Spleen (tissue), 7 donors: Measurements from ENCODE around the gene RPTOR.

ENCODE experiments used
- POLR2A ChIP-seq, 3 donors: fragments of 450-650 bp; IDR thresholded peaks; one replicate each; pipeline ENCODE4 v1.5.1; 2017; ENCODE audit warnings: antibody characterized with exemption in 3 of 3, mild to moderate bottlenecking in 1 of 3
- TF ChIP-seq, protein P1 (sequence below), 11 experiments: fragments of 200-600 bp in 7 of 11; fragments of 450-650 bp in 4 of 11; sonication (generic) in 4 of 11; IDR thresholded peaks in 8 of 11; conservative IDR thresholded peaks in 3 of 11; 1 replicate in 7 of 11; 2 replicates in 4 of 11; pipeline versions ENCODE4 v1.4.0 to v1.8.0; 2016 to 2021; ENCODE audit warnings: antibody characterized with exemption in 11 of 11, inconsistent platforms in 4 of 11, mild to moderate bottlenecking in 1 of 11
- donor health status: DM: no; HTN: no; CAD: no; lungs with moderate emphysema.
- donor health status: DM: no; HTN: no; CAD: no.
- donor health status: DM: no; HTN: no; CAD: no.

DNA sequence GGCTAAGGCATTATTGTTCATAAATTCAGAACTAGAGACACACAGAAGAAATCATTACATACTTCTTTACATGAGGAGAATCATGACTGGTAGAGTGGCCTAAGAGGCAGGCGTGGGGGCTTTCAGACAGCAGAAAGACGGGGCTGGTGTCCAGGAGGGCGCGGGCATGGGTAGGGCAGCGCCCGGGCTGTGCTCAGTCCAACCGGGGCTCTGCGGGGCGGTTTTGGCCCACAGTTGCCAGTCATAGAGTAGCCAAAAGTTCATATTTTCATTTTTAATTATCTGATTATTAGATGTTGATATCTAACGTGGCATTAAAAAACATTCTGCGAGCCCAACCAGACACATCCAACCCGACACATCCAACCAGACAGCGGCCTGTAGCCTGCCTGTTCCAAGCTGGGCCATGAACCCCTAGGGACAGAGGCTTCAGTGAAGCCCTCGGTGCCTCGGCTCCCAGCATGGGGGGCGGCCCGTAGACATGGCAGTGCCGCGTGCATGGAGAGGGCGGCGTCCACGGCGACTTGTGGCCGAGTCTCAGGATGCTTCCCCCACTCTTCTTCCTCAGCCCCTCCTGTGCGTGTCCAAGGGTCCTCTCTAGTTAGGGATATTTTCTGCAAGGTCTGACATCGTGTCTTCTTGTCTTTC is 284.7 kb downstream of the RPTOR start:
- no peak for TF ChIP-seq POLR2A (IDR thresholded peaks at IDR 0.05)
- TF ChIP-seq, protein P1, sequence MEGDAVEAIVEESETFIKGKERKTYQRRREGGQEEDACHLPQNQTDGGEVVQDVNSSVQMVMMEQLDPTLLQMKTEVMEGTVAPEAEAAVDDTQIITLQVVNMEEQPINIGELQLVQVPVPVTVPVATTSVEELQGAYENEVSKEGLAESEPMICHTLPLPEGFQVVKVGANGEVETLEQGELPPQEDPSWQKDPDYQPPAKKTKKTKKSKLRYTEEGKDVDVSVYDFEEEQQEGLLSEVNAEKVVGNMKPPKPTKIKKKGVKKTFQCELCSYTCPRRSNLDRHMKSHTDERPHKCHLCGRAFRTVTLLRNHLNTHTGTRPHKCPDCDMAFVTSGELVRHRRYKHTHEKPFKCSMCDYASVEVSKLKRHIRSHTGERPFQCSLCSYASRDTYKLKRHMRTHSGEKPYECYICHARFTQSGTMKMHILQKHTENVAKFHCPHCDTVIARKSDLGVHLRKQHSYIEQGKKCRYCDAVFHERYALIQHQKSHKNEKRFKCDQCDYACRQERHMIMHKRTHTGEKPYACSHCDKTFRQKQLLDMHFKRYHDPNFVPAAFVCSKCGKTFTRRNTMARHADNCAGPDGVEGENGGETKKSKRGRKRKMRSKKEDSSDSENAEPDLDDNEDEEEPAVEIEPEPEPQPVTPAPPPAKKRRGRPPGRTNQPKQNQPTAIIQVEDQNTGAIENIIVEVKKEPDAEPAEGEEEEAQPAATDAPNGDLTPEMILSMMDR (IDR thresholded peaks at IDR 0.05 in 8 of 11, conservative IDR thresholded peaks at IDR 0.05 in 3 of 11), result no peak
